ENCODE results near the gene ABCD3.
"Not testable (repeated sequence)": the region's sequence is repeated elsewhere in the genome, so short reads cannot be mapped to it uniquely, and the experiment has no call there.

Gene ABCD3

GRCh38 chr1:94553931-94554330 lies 135.7 kb downstream of the ABCD3 start:
- DNase-seq: no peak

- no peak for DNase-seq
Measured at GRCh38 chr1:94554580-94554979, 136.4 kb downstream of the ABCD3 start.

- DNase-seq: no peak
Measured at GRCh38 chr1:94555091-94555490, 136.9 kb downstream of the ABCD3 start.

GRCh38 chr1:94559921-94560320 lies 141.7 kb downstream of the ABCD3 start:
- DNase-seq: no peak

GRCh38 chr1:94560333-94560732 lies 142.1 kb downstream of the ABCD3 start:
- DNase-seq: no peak

GRCh38 chr1:94562519-94563260 lies 144.5 kb downstream of the ABCD3 start:
- DNase-seq: no peak

GRCh38 chr1:94565901-94566300 lies 147.7 kb downstream of the ABCD3 start:
- DNase-seq: no peak

- not testable (repeated sequence) for DNase-seq
Measured at GRCh38 chr1:94566436-94566835, 148.2 kb downstream of the ABCD3 start.

GRCh38 chr1:94567975-94568607 lies 149.9 kb downstream of the ABCD3 start:
- DNase-seq: not testable (repeated sequence)
